Lower lobe of right lung (tissue), 2 donors: Measurements from ENCODE around the gene SCGB3A1. TPM values are rescaled to one million over a fixed set of nuclear protein-coding genes. Genes with fewer than 3 reads are reported as not detected.

Source experiments
- ATAC-seq, 2 donors: fragments of 200-7000 bp; cut with Tn5 transposase; one replicate each; pipeline ENCODE4 v1.9.1; 2020 to 2022; ENCODE audit warnings: mild to moderate bottlenecking in 2 of 2, moderate library complexity in 2 of 2
- DNase-seq: peaks from one replicate; pipeline ENCODE4 v3.0.0-alpha.2; 2020
- H3K27ac ChIP-seq: fragments of 200-600 bp; one replicate; pipeline ENCODE4 v1.8.0; 2022
- H3K27me3 ChIP-seq: fragments of 200-600 bp; one replicate; pipeline ENCODE4 v1.8.0; 2022; ENCODE audit warnings: low read depth
- H3K36me3 ChIP-seq: fragments of 200-600 bp; one replicate; pipeline ENCODE4 v1.8.0; 2022; ENCODE audit warnings: mild to moderate bottlenecking
- H3K4me1 ChIP-seq: fragments of 200-600 bp; one replicate; pipeline ENCODE4 v1.8.0; 2022
- H3K4me3 ChIP-seq: fragments of 200-600 bp; one replicate; pipeline ENCODE4 v1.8.0; 2022; ENCODE audit warnings: mild to moderate bottlenecking
- H3K9me3 ChIP-seq: fragments of 200-600 bp; one replicate; pipeline ENCODE4 v1.8.0; 2022
- intact Hi-C: fragments of 100-400 bp; cut with DNase I; formaldehyde crosslinking; loops from one replicate; pipeline ENCODE4 v1.11.0; 2022
- total RNA-seq: library from RNA; stranded (reverse); fragmentation: NEBNext Ultra II Directional; extraction: Animal tissue kit (Norgen Biotek cat#: 25700); gene quantifications from one replicate; pipeline ENCODE4 v1.2.1, GENCODE V29; 2021
- TF ChIP-seq, protein P1 (sequence below): fragments of 200-600 bp; IDR thresholded peaks from one replicate; pipeline ENCODE4 v1.8.0; 2022; ENCODE audit warnings: antibody characterized with exemption, mild to moderate bottlenecking
- donor health status: DM: no; HTN: yes; CAD: no; lungs with severe emphysema.

SCGB3A1 gene
- total RNA-seq, 1 donor from 2014 or later = 1,318 TPM

GRCh38 chr5:180626661-180627385 lies 35.5 kb upstream of the SCGB3A1 start:
- TF ChIP-seq, protein P1, sequence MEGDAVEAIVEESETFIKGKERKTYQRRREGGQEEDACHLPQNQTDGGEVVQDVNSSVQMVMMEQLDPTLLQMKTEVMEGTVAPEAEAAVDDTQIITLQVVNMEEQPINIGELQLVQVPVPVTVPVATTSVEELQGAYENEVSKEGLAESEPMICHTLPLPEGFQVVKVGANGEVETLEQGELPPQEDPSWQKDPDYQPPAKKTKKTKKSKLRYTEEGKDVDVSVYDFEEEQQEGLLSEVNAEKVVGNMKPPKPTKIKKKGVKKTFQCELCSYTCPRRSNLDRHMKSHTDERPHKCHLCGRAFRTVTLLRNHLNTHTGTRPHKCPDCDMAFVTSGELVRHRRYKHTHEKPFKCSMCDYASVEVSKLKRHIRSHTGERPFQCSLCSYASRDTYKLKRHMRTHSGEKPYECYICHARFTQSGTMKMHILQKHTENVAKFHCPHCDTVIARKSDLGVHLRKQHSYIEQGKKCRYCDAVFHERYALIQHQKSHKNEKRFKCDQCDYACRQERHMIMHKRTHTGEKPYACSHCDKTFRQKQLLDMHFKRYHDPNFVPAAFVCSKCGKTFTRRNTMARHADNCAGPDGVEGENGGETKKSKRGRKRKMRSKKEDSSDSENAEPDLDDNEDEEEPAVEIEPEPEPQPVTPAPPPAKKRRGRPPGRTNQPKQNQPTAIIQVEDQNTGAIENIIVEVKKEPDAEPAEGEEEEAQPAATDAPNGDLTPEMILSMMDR = no peak

GRCh38 chr5:180625791-180626660 lies 34.7 kb upstream of the SCGB3A1 start:
- Histone ChIP-seq H3K27ac (no peak overlapping the region), H3K36me3 (peaks cover 3% of the 10 kb centered on the region), H3K4me1 (peaks cover 4% of the 10 kb centered on the region), H3K9me3 (no peaks in the 10 kb centered on the region), H3K27me3 (no peaks in the 10 kb centered on the region), H3K4me3 (no peak overlapping the region)
- intact Hi-C loops = no loop called here
- TF ChIP-seq, protein P1 = no peak
- ATAC-seq (no peak), DNase-seq (no peak)

More at GRCh38 chr5:180626661-180627385, 35.5 kb upstream of the SCGB3A1 start:
- Histone ChIP-seq H3K9me3 (no peaks in the 10 kb centered on the region), H3K27ac (no peak overlapping the region), H3K27me3 (no peaks in the 10 kb centered on the region), H3K36me3 (peaks cover 3% of the 10 kb centered on the region), H3K4me1 (peaks cover 4% of the 10 kb centered on the region), H3K4me3 (no peak overlapping the region)
- no peak for DNase-seq
- no peak for ATAC-seq
- intact Hi-C loops = no loop called here

GRCh38 chr5:180625125-180625790 lies 34.0 kb upstream of the SCGB3A1 start:
- Histone ChIP-seq H3K4me3 (no peak overlapping the region), H3K9me3 (no peaks in the 10 kb centered on the region), H3K27me3 (peaks cover under 1% of the 10 kb centered on the region), H3K36me3 (peaks cover 3% of the 10 kb centered on the region), H3K4me1 (peaks cover 4% of the 10 kb centered on the region), H3K27ac (no peak overlapping the region)
- TF ChIP-seq, protein P1 = no peak
- ATAC-seq (no peak), DNase-seq (no peak)
- intact Hi-C loops = no loop called here

DNA sequence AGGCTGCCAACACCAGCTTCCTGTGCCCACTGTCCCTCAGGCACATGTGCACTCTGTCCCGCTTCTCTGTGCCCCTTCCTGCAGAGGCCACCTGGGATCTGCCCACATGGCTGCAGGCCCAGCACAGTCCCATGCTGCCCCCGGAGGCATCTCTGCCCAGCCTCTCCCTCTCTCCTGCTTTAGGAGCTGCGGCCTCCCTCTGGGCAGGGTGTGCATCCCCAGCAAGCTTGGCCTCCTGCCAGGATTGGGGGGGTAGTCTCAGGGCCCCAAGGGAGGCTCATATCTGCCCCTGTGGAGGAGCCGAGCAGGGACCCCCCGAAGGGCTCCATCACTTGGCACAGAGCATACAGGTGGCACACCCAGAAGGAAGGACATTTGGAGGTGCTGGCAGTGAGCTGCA lies 33.3 kb upstream of the SCGB3A1 start:
- peaks cover 7% of the 10 kb centered on the region for H3K27me3 ChIP-seq
- peaks cover 4% of the 10 kb centered on the region for H3K4me1 ChIP-seq
- H3K9me3 ChIP-seq = no peaks in the 10 kb centered on the region
- no peaks in the 10 kb centered on the region for H3K36me3 ChIP-seq
- DNase-seq (no peak), ATAC-seq (no peak)
- H3K27ac ChIP-seq = no peak overlapping the region
- TF ChIP-seq, protein P1 = no peak
- intact Hi-C loops = no loop called here
- no peak overlapping the region for H3K4me3 ChIP-seq

DNA sequence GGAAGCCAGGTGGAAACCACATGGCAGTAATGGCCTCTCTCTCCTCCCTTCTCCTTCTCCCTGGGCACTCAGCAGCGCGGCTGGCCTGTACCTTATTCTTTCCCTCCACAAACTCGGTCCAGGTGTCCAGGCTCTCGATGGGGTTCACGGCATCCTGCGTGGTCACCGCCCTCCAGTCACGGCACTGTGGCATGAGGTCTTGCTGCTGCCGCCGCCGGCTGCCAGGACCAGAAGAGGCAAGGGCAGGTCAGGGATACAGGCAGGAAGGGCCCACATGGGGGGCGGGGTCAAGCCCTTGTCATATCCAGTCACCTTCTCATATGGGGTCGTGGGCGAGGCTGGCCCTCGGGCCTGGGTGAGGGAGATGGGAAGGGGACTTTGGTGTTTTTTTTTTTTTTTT lies 32.5 kb upstream of the SCGB3A1 start:
- ATAC-seq (no peak), DNase-seq (no peak)
- TF ChIP-seq, protein P1 = no peak
- intact Hi-C loops = no loop called here
- no peaks in the 10 kb centered on the region for H3K9me3 ChIP-seq
- H3K4me1 ChIP-seq = peaks cover 4% of the 10 kb centered on the region
- H3K4me3 ChIP-seq = no peak overlapping the region
- H3K27ac ChIP-seq = peak overlapping the region; percentile 46
- no peaks in the 10 kb centered on the region for H3K36me3 ChIP-seq
- peaks cover 11% of the 10 kb centered on the region for H3K27me3 ChIP-seq
